Measurements from ENCODE around the gene JAML.

GRCh38 chr11:118212131-118212725 lies 12.6 kb downstream of the JAML start:
- no peak for TF ChIP-seq MXI1 (IDR thresholded peaks at IDR 0.05; ENCODE audit: borderline replicate concordance, low read depth, low read length)
- TF ChIP-seq POLR2A (IDR thresholded peaks at IDR 0.05; ENCODE audit: low read depth, low read length) = no peak
- TF ChIP-seq CTCF (conservative IDR thresholded peaks at IDR 0.05; ENCODE audit: low read depth, low read length) = no peak
- no peak for TF ChIP-seq RAD21 (IDR thresholded peaks at IDR 0.05; ENCODE audit: low read length)
- TF ChIP-seq RFX5 (IDR thresholded peaks at IDR 0.05; ENCODE audit: low read depth, low read length) = no peak
- TF ChIP-seq, protein P1, sequence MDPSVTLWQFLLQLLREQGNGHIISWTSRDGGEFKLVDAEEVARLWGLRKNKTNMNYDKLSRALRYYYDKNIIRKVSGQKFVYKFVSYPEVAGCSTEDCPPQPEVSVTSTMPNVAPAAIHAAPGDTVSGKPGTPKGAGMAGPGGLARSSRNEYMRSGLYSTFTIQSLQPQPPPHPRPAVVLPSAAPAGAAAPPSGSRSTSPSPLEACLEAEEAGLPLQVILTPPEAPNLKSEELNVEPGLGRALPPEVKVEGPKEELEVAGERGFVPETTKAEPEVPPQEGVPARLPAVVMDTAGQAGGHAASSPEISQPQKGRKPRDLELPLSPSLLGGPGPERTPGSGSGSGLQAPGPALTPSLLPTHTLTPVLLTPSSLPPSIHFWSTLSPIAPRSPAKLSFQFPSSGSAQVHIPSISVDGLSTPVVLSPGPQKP (IDR thresholded peaks at IDR 0.05; ENCODE audit: borderline replicate concordance, low read depth, low read length) = no peak
